ENCODE measurements around the gene AQP1. TPM values are rescaled to one million over a fixed set of nuclear protein-coding genes. Genes with fewer than 3 reads are reported as not detected.
A peak's percentile ranks its signal among the peaks of the same experiment; 100 is the strongest.

The AQP1 gene
- total RNA-seq, 4 donors from 2014 or later, result 48.7 to 231 (median 134) TPM

GRCh38 chr7:30881448-30881847, 30.2 kb upstream of the AQP1 start:
- Histone ChIP-seq H3K4me1 (peaks cover 8 to 24% of the 10 kb centered on the region in 2 donors), H3K36me3 (no peaks in the 10 kb centered on the region), H3K9me3 (no peaks in the 10 kb centered on the region), H3K27me3 (no peaks in the 10 kb centered on the region), H3K4me3 (replicated peaks in 1 of 3) (no peak overlapping the region), H3K27ac (no peak overlapping the region)
- 82 to 92% methylated on average over 7 of the region's 7 CpGs for WGBS, 2 donors
- intact Hi-C loops (cut with DNase I), result no loop called here
- TF ChIP-seq, protein P1, sequence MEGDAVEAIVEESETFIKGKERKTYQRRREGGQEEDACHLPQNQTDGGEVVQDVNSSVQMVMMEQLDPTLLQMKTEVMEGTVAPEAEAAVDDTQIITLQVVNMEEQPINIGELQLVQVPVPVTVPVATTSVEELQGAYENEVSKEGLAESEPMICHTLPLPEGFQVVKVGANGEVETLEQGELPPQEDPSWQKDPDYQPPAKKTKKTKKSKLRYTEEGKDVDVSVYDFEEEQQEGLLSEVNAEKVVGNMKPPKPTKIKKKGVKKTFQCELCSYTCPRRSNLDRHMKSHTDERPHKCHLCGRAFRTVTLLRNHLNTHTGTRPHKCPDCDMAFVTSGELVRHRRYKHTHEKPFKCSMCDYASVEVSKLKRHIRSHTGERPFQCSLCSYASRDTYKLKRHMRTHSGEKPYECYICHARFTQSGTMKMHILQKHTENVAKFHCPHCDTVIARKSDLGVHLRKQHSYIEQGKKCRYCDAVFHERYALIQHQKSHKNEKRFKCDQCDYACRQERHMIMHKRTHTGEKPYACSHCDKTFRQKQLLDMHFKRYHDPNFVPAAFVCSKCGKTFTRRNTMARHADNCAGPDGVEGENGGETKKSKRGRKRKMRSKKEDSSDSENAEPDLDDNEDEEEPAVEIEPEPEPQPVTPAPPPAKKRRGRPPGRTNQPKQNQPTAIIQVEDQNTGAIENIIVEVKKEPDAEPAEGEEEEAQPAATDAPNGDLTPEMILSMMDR (IDR thresholded peaks at IDR 0.05), result no peak
- no peak for TF ChIP-seq POLR2A (IDR thresholded peaks at IDR 0.05)
- DNase-seq, result no peak

GRCh38 chr7:30884881-30885280, 26.8 kb upstream of the AQP1 start:
- Histone ChIP-seq H3K4me3 (replicated peaks in 1 of 3) (no peak overlapping the region), H3K27me3 (no peaks in the 10 kb centered on the region), H3K27ac (no peak overlapping the region), H3K4me1 (peaks cover 33 to 50% of the 10 kb centered on the region in 2 donors), H3K9me3 (no peaks in the 10 kb centered on the region), H3K36me3 (no peaks in the 10 kb centered on the region)
- DNase-seq, result no peak
- TF ChIP-seq, protein P1 (IDR thresholded peaks at IDR 0.05), result no peak
- no peak for TF ChIP-seq POLR2A (IDR thresholded peaks at IDR 0.05)
- intact Hi-C loops (cut with DNase I), result loop anchor here (5.0 kb wide), 1 partner anchor 88 kb away; no protein-coding TSS in a partner anchor

GRCh38 chr7:30886608-30887011, 25.0 kb upstream of the AQP1 start:
- Histone ChIP-seq H3K9me3 (no peaks in the 10 kb centered on the region), H3K4me3 (replicated peaks in 1 of 3) (no peak overlapping the region), H3K4me1 (peaks cover 33 to 50% of the 10 kb centered on the region in 2 donors), H3K27ac (peak overlapping the region in 2 of 3 donors; percentile 73 to 79), H3K27me3 (no peaks in the 10 kb centered on the region), H3K36me3 (no peaks in the 10 kb centered on the region)
- TF ChIP-seq POLR2A (IDR thresholded peaks at IDR 0.05), result no peak
- TF ChIP-seq, protein P1 (IDR thresholded peaks at IDR 0.05), result no peak
- DNase-seq, result no peak
- WGBS, 2 donors, result 71 to 76% methylated on average over 7 of the region's 7 CpGs
- intact Hi-C loops (cut with DNase I), result loop anchor here (5.0 kb wide), 1 partner anchor 89 kb away; no protein-coding TSS in a partner anchor

GRCh38 chr7:30887464-30887872, 24.2 kb upstream of the AQP1 start:
- Histone ChIP-seq H3K4me1 (peaks cover 33 to 51% of the 10 kb centered on the region in 2 donors), H3K27ac (peak overlapping the region; percentile 73 to 79 (median 78)), H3K36me3 (no peaks in the 10 kb centered on the region), H3K4me3 (replicated peaks in 1 of 3) (no peak overlapping the region), H3K9me3 (no peaks in the 10 kb centered on the region), H3K27me3 (no peaks in the 10 kb centered on the region)
- TF ChIP-seq, protein P1 (IDR thresholded peaks at IDR 0.05), result no peak
- TF ChIP-seq POLR2A (IDR thresholded peaks at IDR 0.05), result peak in 1 of 2 donors; percentile 22
- peak; percentile 82 to 88 for DNase-seq
- intact Hi-C loops (cut with DNase I), result loop anchor here (5.0 kb wide), 1 partner anchor 90 kb away; no protein-coding TSS in a partner anchor
- WGBS, 2 donors, result 31 to 33% methylated on average over 9 to 10 of the region's 10 CpGs

DNA sequence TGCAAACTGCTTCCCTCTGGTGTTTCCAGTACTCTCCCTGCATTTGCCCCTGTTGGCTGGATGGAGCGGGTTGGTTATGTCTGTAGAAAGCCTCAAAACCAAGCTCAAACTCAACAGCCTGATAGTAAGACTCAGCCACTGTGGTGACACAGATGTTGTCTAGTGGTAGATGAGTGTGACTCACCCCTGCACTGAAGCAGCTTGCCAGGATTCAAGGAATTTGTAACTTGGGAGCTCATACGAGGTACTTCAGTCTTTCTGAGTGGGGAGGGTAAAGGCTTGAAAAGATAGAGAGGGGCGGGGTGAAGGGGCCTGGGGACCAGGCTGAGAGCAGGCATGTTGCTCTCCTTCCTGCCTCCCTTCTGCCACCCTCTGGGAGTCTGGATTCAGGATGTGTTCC, 22.9 kb upstream of the AQP1 start:
- Histone ChIP-seq H3K27ac (peak overlapping the region; percentile 28 to 79 (median 64)), H3K4me1 (peaks cover 33 to 61% of the 10 kb centered on the region in 2 donors), H3K36me3 (no peaks in the 10 kb centered on the region), H3K9me3 (no peaks in the 10 kb centered on the region), H3K27me3 (no peaks in the 10 kb centered on the region), H3K4me3 (replicated peaks in 1 of 3) (no peak overlapping the region)
- intact Hi-C loops (cut with DNase I), result loop anchor here (5.0 kb wide), 1 partner anchor 91 kb away; no protein-coding TSS in a partner anchor
- peak; percentile 84 for DNase-seq
- TF ChIP-seq, protein P1 (IDR thresholded peaks at IDR 0.05), result peak in 4 of 6 experiments; percentile 15 to 42 (median 29)
- no peak for TF ChIP-seq POLR2A (IDR thresholded peaks at IDR 0.05)
- WGBS, 2 donors, result 34 to 36% methylated on average over 3 of the region's 3 CpGs

All from thyroid gland (tissue), 4 donors.